Measurements from ENCODE around the gene FGFR3. TPM values are rescaled to one million over a fixed set of nuclear protein-coding genes. Genes with fewer than 3 reads are reported as not detected.

FGFR3 gene
- total and polyA plus RNA-seq, 2 of the 4 experiments (the other 2 are of a cell fraction), result 0.18 to 0.67 TPM

DNA sequence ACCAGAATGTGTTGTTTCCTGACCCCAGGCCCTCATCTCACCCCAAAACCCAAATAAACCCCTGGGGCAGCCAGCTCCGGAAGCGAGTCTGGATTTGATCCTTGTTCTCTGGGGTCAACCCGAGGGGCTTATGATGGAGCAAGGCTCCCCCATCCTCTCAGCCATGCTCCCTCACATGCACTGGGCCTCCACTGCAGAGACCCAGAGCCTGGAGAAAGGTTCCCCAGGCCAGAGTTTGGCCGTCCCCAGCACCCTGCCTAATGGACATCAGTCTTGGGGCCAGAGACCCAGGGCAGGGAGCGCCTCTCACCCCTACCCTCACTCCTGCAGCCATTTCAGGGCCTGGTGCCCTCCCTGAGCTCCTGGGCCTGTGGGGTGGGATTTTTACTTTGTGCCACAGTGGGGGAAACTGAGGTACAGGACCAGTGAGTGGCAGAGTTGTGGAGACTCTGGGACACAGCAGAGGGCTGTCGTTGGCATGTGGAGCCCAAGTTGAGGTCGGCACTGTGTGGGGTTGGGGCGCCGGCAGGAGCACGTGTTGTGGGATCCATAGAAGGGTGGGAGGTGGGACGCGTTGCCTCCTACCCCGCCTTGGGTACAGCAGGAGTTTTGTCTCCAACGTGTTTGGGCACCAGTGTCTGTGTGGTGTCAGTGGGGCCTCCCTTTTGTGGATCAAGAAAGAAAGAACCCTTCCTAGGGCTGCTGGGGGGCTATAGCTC, 3.6 kb downstream of the FGFR3 start:
- ChIA-PET POLR2A (ENCODE audit: unreplicated experiment) (no interaction called here), CTCF (no interaction called here)
- WGBS, 2 experiments (ENCODE audit: extremely low coverage in 2 of 2, insufficient read length in 1 of 2), result 100% methylated on average over 1 of the region's 14 CpGs; no CpG with 5 or more reads in 1 of the 2 experiments
- Histone ChIP-seq H2AK5ac (ENCODE audit: low read depth, low read length) (no peak overlapping the region), H3K27me3 (ENCODE audit: control insufficient read depth, insufficient read depth, low read length) (peaks cover 48% of the 10 kb centered on the region), H2BK15ac (ENCODE audit: low read depth, low read length) (no peak overlapping the region), H3K18ac (ENCODE audit: low read depth, low read length) (no peak overlapping the region), H4K20me1 (ENCODE audit: insufficient read depth, low read length) (peaks cover 6% of the 10 kb centered on the region; the same call in 1 of the 2 replicates), H3K9me1 (ENCODE audit: insufficient read depth, low read length) (no peaks in the 10 kb centered on the region), H3K14ac (replicated peaks; ENCODE audit: low read depth, low read length) (no peak overlapping the region), H3K4ac (ENCODE audit: low read depth, low read length) (no peak overlapping the region), H2BK20ac (ENCODE audit: low read depth, low read length) (no peak overlapping the region), H3K4me2 (ENCODE audit: low read depth, low read length) (no peak overlapping the region), H3K4me1 (ENCODE audit: control insufficient read depth, insufficient read depth, low read length) (peaks cover 2% of the 10 kb centered on the region; the same call in 1 of the 2 replicates), H2BK5ac (ENCODE audit: low read depth, low read length, poor library complexity, severe bottlenecking) (no peak overlapping the region), H3K27ac (ENCODE audit: insufficient read depth, low read length) (no peak overlapping the region), H3K9ac (ENCODE audit: low read depth, low read length) (no peak overlapping the region), H3K23ac (ENCODE audit: low read depth, low read length) (no peak overlapping the region), H2AK9ac (replicated peaks; ENCODE audit: low read depth, low read length, poor library complexity) (no peak overlapping the region), H3K79me1 (ENCODE audit: low read depth in 1 of 2, low read length in 2 of 2) (no peaks in the 10 kb centered on the region), H3K36me3 (ENCODE audit: control insufficient read depth, insufficient read depth, low read length) (no peaks in the 10 kb centered on the region), H2BK120ac (ENCODE audit: low read depth, low read length) (no peak overlapping the region), H4K5ac (ENCODE audit: low read depth, low read length) (no peak overlapping the region), H3K4me3 (ENCODE audit: insufficient read depth, low read depth, low read length) (no peak overlapping the region), H3K56ac (ENCODE audit: extremely low read depth, insufficient read depth, low read length) (no peak overlapping the region), H4K91ac (ENCODE audit: insufficient read depth, low read depth, low read length) (no peak overlapping the region), H2AFZ (replicated peaks; ENCODE audit: low read length, poor library complexity) (no peak overlapping the region), H3K9me3 (ENCODE audit: control insufficient read depth, insufficient read depth, low read length) (no peaks in the 10 kb centered on the region), H4K8ac (ENCODE audit: low read depth in 2 of 2, low read length in 2 of 2) (no peak overlapping the region)
- intact Hi-C loops (cut with micrococcal nuclease), result no loop called here
- DNase-seq (no peak), ATAC-seq (ENCODE audit: low read depth) (no peak)
- in situ Hi-C loops (cut with MboI; ENCODE audit: low sequenced_read_pairs), result no loop called here
- TF ChIP-seq SMC3 (IDR thresholded peaks at IDR 0.05; ENCODE audit: low read depth, low read length) (no peak), RFX5 (IDR thresholded peaks at IDR 0.05; ENCODE audit: low read depth, low read length) (no peak), RCOR1 (IDR thresholded peaks at IDR 0.05; ENCODE audit: insufficient replicate concordance, low read length) (no peak), CHD1 (IDR thresholded peaks at IDR 0.05; ENCODE audit: low read depth, low read length) (no peak), RAD21 (IDR thresholded peaks at IDR 0.05; ENCODE audit: low read length) (no peak), MAFK (IDR thresholded peaks at IDR 0.05; ENCODE audit: low read depth, low read length) (no peak), POLR2A (IDR thresholded peaks at IDR 0.05; ENCODE audit: low read depth, low read length) (no peak), NFE2L2 (IDR thresholded peaks at IDR 0.05; ENCODE audit: low read depth, low read length) (no peak), CEBPB (IDR thresholded peaks at IDR 0.05; ENCODE audit: low read depth, low read length) (no peak), FOS (IDR thresholded peaks at IDR 0.05; ENCODE audit: low read depth, low read length) (no peak), MXI1 (IDR thresholded peaks at IDR 0.05; ENCODE audit: borderline replicate concordance, low read depth, low read length) (no peak), BHLHE40 (IDR thresholded peaks at IDR 0.05; ENCODE audit: low read depth, low read length) (no peak), MAZ (IDR thresholded peaks at IDR 0.05; ENCODE audit: borderline replicate concordance, low read depth, low read length) (no peak)
- TF ChIP-seq, protein P1, sequence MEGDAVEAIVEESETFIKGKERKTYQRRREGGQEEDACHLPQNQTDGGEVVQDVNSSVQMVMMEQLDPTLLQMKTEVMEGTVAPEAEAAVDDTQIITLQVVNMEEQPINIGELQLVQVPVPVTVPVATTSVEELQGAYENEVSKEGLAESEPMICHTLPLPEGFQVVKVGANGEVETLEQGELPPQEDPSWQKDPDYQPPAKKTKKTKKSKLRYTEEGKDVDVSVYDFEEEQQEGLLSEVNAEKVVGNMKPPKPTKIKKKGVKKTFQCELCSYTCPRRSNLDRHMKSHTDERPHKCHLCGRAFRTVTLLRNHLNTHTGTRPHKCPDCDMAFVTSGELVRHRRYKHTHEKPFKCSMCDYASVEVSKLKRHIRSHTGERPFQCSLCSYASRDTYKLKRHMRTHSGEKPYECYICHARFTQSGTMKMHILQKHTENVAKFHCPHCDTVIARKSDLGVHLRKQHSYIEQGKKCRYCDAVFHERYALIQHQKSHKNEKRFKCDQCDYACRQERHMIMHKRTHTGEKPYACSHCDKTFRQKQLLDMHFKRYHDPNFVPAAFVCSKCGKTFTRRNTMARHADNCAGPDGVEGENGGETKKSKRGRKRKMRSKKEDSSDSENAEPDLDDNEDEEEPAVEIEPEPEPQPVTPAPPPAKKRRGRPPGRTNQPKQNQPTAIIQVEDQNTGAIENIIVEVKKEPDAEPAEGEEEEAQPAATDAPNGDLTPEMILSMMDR (conservative IDR thresholded peaks at IDR 0.05; ENCODE audit: low read depth, low read length), result no peak
- TF ChIP-seq, protein P2, sequence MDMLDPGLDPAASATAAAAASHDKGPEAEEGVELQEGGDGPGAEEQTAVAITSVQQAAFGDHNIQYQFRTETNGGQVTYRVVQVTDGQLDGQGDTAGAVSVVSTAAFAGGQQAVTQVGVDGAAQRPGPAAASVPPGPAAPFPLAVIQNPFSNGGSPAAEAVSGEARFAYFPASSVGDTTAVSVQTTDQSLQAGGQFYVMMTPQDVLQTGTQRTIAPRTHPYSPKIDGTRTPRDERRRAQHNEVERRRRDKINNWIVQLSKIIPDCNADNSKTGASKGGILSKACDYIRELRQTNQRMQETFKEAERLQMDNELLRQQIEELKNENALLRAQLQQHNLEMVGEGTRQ (IDR thresholded peaks at IDR 0.05; ENCODE audit: low read depth, low read length), result no peak
- TF ChIP-seq, protein P3, sequence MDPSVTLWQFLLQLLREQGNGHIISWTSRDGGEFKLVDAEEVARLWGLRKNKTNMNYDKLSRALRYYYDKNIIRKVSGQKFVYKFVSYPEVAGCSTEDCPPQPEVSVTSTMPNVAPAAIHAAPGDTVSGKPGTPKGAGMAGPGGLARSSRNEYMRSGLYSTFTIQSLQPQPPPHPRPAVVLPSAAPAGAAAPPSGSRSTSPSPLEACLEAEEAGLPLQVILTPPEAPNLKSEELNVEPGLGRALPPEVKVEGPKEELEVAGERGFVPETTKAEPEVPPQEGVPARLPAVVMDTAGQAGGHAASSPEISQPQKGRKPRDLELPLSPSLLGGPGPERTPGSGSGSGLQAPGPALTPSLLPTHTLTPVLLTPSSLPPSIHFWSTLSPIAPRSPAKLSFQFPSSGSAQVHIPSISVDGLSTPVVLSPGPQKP (IDR thresholded peaks at IDR 0.05; ENCODE audit: borderline replicate concordance, low read depth, low read length), result no peak
- dilution Hi-C loops (cut with HindIII; ENCODE audit: low sequenced_read_pairs, unreplicated experiment), result no loop called here
- BruUV-seq (replicated peaks), result no TSS peak
